GM21381 (cell line): ENCODE data around the gene ATP6V1G2.

Source experiments
- ATAC-seq: cut with Tn5 transposase; IDR thresholded peaks from one replicate; pipeline ENCODE4 v1.9.1; 2021; ENCODE audit warnings: mild to moderate bottlenecking, moderate library complexity; ENCODE audit not compliant: unreplicated experiment

ATP6V1G2 gene

GRCh38 chr6:31548544-31548873 lies 2.1 kb upstream of the ATP6V1G2 start:
- no peak for ATAC-seq

GRCh38 chr6:31547727-31548543 lies 1.5 kb upstream of the ATP6V1G2 start:
- no peak for ATAC-seq

- peak; percentile 67 for ATAC-seq
These were observed 734 bp upstream of the ATP6V1G2 start, which contains the start of gene NFKBIL1 for GRCh38 chr6:31546958-31547726. Gene NFKBIL1 (plus strand): TSS chr6:31547608. CDS start chr6:31547695, 87 bp downstream.

DNA sequence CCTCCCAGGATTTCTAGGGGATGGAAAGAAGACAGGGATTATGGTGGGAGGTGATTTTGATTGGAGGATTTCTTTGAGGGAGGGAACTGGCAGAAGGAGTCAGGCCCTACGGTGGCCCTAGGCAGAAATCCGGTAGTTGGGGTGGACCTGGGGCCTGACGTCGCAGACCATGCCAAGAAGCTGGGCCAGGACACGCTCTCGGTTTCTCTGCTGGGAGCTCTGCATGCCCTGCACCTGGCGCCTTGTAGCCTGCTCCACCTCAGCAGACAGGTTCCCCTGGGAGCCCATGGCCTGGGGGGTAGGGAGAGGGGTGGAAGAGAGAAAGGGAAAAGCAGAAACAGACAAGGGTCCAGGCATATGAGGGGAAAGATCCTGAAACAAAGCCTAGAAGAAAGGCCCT lies 1.1 kb downstream of the ATP6V1G2 start:
- no peak for ATAC-seq

DNA sequence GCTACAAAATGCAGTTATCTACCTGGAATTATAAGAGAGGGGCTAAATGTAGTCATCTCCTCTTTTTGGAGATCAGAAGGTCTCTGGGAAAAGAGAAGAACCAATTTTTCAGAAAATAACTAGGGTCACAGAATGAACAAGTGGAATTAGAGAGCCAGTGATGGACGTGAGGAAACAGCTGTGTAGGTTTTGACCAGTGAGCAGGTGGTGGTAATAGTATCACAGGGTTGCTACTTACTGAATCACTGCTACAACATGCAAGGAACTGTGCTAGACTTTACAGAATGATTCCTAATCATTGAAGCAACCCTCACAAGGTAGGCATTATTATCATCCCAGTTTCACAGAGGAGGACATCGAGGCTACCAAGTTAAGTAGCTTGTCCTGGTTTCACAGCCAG lies 1.7 kb downstream of the ATP6V1G2 start:
- ATAC-seq, result no peak

GRCh38 chr6:31543639-31544038 lies 2.8 kb downstream of the ATP6V1G2 start:
- ATAC-seq, result no peak

GRCh38 chr6:31541658-31542521 lies 4.5 kb downstream of the ATP6V1G2 start, which contains the start of gene DDX39B:
Gene DDX39B (minus strand): TSS chr6:31542003. CDS start chr6:31540532, 1,471 bp downstream.
- ATAC-seq, result peak; percentile 56

- ATAC-seq, result peak; percentile 12
These were observed 5.2 kb downstream of the ATP6V1G2 start for GRCh38 chr6:31541059-31541657.

GRCh38 chr6:31540640-31541039 lies 5.8 kb downstream of the ATP6V1G2 start:
- ATAC-seq, result no peak

GRCh38 chr6:31538805-31539400 lies 7.5 kb downstream of the ATP6V1G2 start:
- no peak for ATAC-seq

- ATAC-seq, result no peak
These were observed 10.7 kb downstream of the ATP6V1G2 start for GRCh38 chr6:31535538-31536324.

DNA sequence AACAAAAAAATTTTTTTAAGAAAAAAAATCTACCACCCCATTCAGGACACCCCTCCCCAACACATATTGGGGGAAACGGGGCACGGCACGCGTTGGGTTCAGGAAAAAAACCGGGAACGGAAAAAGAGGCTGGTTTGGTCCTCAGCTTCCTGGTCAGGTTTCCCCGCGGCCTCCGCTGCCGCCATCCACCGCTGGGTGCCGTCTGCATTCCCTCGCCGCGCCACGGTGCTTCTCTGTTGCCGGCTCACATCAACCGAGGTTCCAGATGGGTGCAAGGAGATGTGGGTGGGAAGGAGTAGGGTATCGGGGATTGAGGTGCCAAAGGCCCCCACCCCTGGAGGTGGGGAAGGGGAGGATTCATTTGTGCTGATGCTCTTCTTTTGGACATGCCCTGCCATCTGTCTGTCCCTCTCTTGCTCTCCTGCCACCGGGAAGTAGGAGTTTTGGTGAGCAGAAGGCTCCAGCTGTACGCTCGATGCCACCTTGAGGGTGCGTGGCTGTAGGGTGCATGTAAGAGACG lies 11.8 kb downstream of the ATP6V1G2 start:
- no peak for ATAC-seq

- ATAC-seq, result no peak
These were observed 12.4 kb downstream of the ATP6V1G2 start for GRCh38 chr6:31534011-31534410.

DNA sequence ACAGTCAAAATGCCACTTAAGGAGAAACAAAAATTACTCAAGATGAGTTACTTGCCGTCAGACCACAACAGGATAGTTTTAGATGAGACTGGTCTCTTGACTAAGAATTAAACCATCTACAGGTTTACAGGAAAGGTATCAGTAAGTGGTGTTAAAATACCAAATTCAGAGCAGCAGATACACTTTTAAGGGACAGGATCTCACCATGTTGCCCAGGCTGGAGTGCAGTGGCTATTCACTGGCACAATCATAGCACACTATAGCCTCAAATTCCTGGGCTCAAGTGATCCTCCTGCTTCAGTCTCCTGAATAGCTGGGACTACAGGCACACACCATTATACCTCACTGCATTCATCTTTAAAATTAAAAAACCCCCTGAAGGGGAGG lies 13.0 kb downstream of the ATP6V1G2 start:
- ATAC-seq, result no peak

DNA sequence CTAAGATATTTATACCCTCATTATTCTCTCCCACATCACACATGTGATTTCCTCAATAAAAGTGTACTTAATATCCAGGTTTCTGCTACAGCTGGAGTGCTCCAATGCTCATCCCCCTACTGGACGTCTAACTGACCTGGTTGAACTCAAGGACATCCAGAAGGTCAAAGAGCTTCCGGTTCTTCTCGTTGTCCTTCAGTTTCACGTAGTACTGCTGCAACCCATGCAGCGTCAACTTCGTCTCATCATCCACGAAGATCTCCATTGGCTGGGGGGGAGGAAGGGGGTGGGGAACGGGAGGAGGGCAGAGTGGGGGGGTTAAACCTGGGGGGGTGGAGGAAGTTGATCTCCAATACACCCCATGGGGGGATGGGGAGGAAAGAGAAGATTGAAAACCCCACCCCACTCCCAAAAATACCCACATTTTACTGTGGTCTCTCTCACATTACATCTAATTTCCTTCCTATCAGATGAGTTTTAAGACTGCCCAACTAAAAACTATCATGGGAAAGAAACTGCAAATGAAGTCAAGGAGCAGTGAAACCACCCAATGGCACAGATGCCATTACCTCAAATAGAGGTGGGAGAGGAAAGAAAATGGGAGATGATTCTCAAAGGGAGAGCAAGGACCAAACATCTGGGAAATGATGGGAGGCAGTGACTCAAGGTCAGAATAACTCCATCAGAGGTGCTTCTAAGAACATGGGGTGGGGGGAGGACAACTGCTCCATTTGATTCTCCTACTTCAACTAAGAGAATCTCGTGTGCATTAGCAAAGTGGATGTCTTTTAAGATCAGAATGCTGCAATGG lies 13.6 kb downstream of the ATP6V1G2 start:
- ATAC-seq, result no peak

DNA sequence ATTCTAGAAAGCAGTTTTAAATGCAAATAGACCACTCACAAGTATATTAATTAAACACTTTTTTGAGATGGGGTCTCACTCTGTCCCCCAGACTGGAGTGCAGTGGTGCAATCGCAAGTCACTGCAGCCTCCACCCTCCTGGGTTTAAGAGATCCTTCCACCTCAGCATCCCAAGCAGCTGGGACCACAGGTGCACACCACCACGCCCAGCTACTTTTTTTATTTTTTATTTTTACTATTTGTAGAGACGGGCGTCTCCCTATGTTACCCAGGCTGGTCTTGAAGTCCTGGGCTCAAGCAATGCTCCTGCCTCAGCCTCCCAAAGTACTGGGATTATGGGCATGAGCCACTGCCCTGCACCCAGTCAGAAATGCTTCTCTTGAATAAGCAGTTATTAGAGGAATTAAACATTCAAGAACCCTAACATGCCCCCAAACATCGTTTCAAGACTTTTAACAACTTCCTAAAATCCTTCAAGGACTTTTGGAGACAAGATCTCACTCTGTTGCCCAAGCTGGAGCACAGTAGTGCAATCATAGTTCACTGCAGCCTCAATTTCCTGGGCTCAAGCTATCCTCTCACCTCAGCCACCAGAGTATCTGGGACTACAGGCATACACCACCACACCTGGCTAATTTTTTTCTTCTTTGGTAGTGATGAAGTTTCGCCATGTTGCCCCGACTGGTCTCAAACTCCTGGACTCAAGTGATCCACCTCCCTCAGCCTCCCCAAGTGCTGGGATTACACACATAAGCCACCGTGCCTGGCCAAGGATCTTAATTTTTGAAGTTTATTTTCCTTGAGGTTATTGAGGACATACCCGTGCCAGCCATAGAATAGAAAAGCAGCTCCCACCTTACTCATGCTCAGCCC lies 14.4 kb downstream of the ATP6V1G2 start:
- no peak for ATAC-seq

DNA sequence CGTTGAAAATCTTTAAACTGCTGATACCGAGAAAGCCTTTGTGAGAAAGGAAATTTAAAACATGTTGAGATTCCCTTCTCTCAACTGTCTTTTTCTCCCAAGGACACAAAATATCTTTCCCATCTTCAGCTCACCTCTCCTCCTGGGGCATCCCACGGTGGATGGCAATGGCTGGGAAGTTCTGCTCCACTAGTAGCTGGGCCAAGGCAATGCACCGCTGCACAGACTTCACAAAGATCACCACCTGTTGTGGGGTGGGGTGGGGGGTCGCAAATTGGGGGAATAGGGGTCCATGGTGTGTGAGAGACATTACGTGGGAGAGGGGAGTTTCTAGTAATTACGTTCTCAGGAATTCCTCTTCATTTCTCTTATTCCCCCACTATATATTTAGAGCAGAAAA lies 15.2 kb downstream of the ATP6V1G2 start:
- no peak for ATAC-seq

DNA sequence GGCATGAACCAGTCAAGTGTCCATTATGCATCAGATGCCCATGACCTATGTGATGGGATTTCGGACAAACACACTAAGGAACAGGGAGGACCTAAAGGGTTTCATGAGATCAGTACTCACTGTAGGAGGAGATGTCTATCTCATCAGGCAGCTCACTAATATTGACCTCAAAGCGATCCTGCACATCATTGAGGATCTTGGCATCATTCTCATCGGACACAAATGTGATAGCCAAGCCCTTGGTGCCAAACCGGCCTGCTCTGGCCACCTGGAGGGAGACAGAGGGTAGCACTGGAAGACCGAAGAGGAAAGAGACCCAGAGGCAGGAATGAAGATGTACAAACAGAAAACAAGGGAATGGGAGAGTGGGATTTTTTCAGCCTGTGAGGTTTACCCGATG lies 15.7 kb downstream of the ATP6V1G2 start:
- no peak for ATAC-seq
